GOT3 (cell line): Measurements from ENCODE around the gene CCSER1.
"Not testable (repeated sequence)": the region's sequence is repeated elsewhere in the genome, so short reads cannot be mapped to it uniquely, and the experiment has no call there.

Experiments used
- DNase-seq: peaks from one replicate; lab custom pipeline; 2025; ENCODE audit warnings: mixed read lengths; lab: John Stamatoyannopoulos, UW

CCSER1 gene

GRCh38 chr4:90445380-90445779, 318.2 kb downstream of the CCSER1 start:
- no peak for DNase-seq

GRCh38 chr4:90449626-90450025, 322.4 kb downstream of the CCSER1 start:
- DNase-seq, result no peak

GRCh38 chr4:90456891-90457290, 329.7 kb downstream of the CCSER1 start:
- DNase-seq, result no peak

GRCh38 chr4:90457817-90458216, 330.6 kb downstream of the CCSER1 start:
- no peak for DNase-seq

- DNase-seq, result no peak
Measured at GRCh38 chr4:90458576-90458975, 331.4 kb downstream of the CCSER1 start.

- no peak for DNase-seq
Measured at GRCh38 chr4:90474484-90474883, 347.3 kb downstream of the CCSER1 start.

- DNase-seq, result no peak
Measured at GRCh38 chr4:90476019-90476418, 348.8 kb downstream of the CCSER1 start.

- DNase-seq, result no peak
Measured at GRCh38 chr4:90476586-90476985, 349.4 kb downstream of the CCSER1 start.

- DNase-seq, result not testable (repeated sequence)
Measured at GRCh38 chr4:90484894-90485293, 357.7 kb downstream of the CCSER1 start.

GRCh38 chr4:90486346-90486745, 359.2 kb downstream of the CCSER1 start:
- no peak for DNase-seq

- DNase-seq, result no peak
Measured at GRCh38 chr4:90495211-90495610, 368.0 kb downstream of the CCSER1 start.

- DNase-seq, result no peak
Measured at GRCh38 chr4:90495936-90496335, 368.7 kb downstream of the CCSER1 start.

- no peak for DNase-seq
Measured at GRCh38 chr4:90498175-90498574, 371.0 kb downstream of the CCSER1 start.

- DNase-seq, result no peak
Measured at GRCh38 chr4:90503677-90504076, 376.5 kb downstream of the CCSER1 start.

- DNase-seq, result no peak
Measured at GRCh38 chr4:90515191-90515590, 388.0 kb downstream of the CCSER1 start.

- no peak for DNase-seq
Measured at GRCh38 chr4:90528551-90528950, 401.4 kb downstream of the CCSER1 start.

- no peak for DNase-seq
Measured at GRCh38 chr4:90536408-90536807, 409.2 kb downstream of the CCSER1 start.

- DNase-seq, result no peak
Measured at GRCh38 chr4:90537491-90537890, 410.3 kb downstream of the CCSER1 start.

GRCh38 chr4:90540536-90540935, 413.3 kb downstream of the CCSER1 start:
- DNase-seq, result no peak

- DNase-seq, result no peak
Measured at GRCh38 chr4:90542216-90542615, 415.0 kb downstream of the CCSER1 start.

- no peak for DNase-seq
Measured at GRCh38 chr4:90543419-90544170, 416.4 kb downstream of the CCSER1 start.

- DNase-seq, result no peak
Measured at GRCh38 chr4:90544532-90545045, 417.4 kb downstream of the CCSER1 start.

GRCh38 chr4:90545380-90545779, 418.2 kb downstream of the CCSER1 start:
- DNase-seq, result no peak

- DNase-seq, result no peak
Measured at GRCh38 chr4:90546114-90546513, 418.9 kb downstream of the CCSER1 start.
